HG02943 (cell line): ENCODE results near the gene FBXW2.

Source experiments
- ATAC-seq: cut with Tn5 transposase; IDR thresholded peaks from one replicate; pipeline ENCODE4 v1.9.1; 2021; ENCODE audit warnings: mild to moderate bottlenecking, low read depth, moderate library complexity; ENCODE audit not compliant: unreplicated experiment

FBXW2 gene

DNA sequence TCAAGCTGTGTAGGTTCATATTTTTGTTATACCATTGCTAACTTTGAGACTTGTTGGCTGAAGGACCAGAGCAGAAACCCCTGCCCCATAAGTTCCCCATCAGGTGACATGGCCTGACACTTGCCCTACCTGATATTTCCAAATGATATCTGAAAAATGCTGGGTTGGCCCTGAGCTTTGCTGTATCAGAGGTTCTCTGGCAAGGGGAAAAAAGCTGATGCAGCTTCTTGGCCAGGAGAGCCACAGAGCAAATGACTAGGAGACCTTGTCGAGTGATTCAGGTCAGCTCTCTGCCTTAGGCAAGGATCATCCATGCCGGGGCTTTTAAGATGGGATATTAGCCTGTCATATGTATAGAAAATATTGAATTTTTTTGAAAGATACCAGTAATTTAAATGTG is 76.0 kb downstream of the FBXW2 start:
- ATAC-seq = no peak

DNA sequence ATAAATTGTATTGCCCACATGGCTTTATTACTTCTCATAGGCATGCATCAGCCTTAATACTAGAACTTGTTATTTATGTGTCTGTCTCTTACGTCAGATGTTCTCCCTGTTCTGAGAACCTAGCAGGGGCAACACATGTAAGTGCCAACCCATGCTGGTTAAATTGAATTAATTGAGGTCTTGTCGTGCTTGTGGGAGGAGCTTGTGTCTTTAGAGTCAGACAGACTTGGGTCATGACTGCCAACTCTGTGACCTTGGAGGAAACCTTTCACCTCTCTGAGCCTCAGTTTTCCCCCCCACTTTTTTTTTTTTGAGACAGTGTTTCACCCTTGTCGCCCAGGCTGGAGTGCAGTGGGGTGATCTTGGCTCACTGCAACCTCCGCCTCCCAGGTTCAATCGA is 76.7 kb downstream of the FBXW2 start:
- no peak for ATAC-seq

DNA sequence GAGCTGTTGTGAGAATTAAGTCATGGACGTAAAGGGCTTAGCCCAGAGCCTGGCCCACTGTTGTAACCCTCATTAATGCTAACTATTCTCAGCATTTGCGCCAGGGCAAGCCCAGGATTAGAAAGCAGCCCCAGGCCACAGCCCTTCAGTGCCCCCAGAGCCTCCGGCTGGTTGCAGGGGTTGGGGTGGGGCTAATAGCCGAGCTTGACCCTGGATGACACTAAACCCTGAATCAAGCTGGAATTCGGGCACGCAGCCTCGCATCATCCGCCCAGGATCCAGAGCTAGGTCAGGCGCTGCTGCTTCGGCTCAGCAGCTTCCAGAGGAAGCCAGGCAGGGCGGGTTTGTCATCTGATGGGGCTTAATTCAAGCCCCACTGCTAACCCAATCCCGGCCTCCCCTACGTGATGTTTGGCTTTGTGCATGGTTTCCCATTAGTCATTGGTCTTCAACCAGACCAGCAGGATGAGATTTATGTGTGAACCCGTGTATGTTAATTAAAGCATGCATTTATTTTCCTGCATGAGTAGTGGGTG is 77.8 kb downstream of the FBXW2 start:
- ATAC-seq = no peak

DNA sequence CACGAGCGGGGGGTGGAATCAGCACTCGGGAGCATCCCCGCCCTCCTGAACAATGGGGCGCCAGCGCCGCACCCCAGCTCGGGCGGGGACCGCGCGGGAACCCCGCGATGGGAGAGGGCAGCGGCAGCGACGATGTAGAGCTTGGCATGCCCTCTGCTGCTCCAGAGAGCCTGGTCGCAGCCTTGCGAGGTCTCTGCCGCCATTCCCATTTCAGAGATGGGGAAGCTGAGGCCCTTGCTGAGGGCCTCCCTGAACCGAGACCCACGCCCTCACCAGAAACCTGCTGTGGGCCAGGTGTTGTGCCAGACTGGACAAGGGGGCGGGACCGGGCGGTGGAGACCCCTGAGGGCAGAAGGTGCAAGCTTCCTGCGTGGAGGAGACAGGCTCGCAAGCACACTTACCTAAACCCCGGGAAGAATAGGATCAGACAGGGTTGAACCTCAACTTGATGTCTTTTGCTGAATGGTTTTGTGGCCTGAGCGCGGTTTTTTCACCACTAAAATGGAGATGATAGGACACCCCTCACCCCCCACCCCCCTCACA is 78.3 kb downstream of the FBXW2 start:
- no peak for ATAC-seq

DNA sequence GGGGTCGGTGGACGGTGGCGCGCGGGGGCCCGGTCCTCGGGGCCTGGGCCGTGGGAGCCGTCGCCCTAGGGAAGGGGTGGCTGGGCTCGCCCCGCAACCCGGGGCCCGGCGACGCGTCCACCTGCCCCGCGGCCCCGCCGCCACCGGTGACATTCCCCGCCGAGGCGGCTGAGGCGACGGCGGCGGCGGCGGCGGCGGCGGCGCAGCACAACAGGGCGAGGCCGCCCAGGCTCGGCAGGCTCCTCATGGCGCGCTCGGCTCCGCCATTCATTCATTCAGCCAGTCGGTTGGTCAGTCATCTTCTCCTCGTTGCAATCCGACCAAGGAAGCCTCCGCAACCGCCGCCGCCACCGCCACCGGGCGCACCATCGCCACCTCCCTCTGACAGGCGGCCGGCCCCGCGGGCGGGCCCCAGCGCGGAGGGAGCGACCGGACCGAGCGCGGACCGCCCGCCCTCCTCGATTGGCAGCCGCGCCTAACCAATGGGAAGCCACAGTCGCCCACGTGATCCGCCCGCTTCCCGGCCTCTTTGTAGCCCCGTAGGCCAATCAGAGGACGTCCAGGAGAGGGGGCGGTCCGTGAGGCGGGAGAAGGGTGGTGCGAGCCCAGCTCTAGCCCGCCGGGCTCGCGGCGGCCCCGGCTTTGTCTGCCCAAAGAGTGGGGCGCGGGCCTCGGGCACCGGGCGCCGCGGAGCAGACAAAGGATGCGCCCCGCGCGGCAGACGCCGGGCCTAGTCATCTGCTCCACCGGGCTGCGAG is 78.9 kb downstream of the FBXW2 start, which contains the start of gene MEGF9:
TSS of gene MEGF9 (minus strand) at position 383 of the 758 bp plus-strand sequence. CDS start at position 271, 112 bp downstream.
- ATAC-seq = peak; percentile 94

DNA sequence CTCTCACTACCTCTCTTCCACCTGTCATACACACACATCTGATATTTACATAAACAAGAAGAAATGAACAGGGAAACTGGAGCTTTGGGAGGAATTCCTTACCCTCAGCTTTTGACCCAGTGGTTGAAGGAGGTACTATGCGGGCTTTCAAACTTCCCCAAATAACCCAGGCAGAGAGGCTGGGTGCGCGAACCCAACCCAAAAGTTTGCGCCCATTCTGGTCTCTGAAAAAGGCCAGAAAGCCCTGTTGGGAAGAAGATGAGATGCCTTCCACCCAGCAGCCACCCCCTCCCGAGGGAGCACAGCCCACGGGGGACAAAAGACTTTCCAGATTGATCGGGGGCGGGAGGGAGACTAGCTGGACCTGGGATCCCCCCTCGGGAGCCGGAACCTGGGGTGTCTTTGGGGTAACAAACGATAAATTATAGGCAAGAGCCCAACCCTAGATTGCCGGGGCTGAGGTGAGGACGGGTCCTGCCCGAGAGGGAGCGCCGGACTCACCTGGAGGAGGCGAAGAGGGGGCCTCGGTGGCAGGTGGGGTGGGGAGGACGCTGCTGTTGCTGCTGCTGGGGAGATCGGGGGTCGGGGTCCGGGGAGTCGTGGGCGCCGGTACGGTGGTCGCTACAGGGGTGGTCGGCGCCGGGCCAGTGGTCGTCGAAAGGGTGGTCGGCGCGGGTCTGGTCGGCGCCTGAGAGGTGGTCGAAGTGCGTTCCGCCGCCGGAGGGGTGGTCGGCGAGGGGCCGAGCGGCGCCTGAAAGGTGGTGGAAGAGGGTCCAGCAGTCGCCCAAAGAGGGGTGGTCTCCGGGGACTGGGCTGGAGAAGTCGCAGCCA is 79.7 kb downstream of the FBXW2 start:
- no peak for ATAC-seq

DNA sequence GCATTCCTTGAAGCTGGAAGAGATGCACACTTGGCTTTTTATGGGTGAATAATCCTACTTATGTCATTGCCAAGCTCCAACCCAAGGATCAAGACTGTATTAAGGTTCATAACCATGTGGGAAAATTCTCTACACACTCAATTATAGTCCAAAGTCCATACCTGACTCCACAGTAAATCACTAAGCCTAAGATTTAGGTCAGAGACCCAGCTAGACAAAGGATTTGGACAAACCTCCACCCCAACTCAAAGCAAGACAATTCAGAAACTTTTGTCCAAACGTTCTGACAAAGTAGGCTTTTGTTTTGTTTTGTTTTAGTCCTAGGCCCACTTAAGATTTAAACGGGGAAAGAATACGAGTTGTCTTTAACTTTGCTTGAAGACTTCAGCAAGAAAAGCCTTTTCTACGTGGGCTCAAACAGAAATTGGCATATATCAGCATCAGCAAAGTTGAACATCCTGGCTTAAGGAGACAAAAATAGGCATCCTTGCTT is 80.6 kb downstream of the FBXW2 start:
- ATAC-seq = no peak

DNA sequence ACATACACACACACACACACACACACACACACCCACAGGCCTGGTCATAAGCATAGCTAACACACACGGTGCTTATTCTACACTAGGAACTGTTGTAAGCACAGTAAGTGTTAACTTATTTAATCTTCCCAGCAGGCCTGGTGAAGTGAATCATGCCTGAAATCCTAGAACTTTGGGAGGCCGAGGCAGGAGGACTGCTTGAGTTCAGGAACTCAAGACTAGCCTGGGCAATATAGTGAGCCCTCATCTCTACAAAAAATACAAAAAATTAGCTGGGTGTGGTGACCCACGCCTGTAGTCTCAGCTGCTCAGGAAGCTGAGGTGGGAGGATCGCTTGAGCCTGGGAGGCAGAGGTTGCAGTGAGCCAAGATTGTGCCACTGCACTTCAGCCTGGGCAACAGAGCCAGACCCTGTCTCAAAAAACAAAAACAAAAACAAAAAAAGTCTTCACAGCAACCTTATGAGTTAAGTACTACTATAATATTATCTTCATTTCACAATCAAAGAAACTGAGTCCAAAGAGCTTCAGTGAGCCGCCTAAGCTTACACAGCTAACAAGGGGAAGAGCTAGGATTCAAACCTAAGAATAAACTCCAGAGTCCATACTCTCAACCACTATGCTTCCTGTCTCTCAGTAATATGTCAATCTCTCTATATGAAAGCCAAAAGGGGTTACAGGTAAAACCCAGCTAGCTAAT is 81.2 kb downstream of the FBXW2 start:
- no peak for ATAC-seq

DNA sequence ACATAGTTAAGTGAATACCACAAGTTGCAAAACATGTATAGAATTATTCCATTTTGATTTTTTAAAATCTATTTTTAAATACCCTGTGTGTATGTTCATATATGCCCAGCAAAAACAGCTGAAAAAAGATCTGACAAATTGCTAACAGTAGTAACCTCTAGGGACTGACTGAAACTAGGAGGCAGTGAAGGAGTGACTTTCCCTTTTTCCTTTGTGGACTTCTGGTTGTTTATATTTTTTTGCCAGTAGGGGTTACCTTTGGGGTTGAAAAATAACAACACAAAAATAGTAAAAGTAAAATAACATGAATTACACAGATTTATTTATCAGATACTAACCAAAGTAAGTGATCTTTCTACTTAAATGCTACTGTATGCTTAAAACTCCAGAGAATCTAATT is 81.9 kb downstream of the FBXW2 start:
- ATAC-seq = no peak

DNA sequence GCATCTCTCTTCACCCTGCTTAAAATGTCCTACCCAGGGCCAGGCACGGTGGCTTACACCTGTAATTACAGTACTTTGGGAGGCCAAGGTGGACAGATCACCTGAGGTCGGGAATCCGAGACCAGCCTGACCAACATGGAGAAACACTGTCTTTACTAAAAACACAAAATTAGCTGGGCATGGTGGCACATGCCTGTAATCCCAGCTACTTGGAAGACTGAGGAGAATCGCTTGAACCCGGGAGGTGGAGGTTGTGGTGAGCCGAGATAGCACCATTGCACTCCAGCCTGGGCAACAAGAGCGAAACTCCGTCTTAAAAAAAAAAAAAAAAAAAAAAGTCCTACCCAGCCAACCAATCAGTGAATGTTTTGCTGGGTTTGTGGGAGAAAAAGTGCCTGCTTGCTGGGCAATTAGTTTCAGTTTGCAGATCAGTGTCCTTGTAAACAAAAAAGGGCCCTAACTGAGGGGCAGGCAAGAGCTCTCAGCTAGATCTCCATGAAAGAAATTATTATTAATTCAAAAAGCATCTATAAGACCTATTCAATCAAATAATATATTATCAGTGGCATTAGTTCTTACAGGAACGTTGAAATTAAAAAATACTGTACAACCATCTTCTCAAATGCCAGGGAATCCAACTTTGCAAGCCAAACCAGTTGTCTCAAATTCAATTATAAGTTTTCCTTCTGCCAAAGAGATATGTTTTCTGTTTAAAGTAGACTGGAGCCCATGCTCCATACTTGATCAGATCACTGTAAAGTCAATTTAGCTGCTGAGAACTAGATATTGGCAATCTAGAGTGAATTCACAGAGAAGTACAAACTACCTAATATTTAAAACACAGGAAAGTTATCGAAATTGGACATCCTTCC is 82.9 kb downstream of the FBXW2 start:
- no peak for ATAC-seq

DNA sequence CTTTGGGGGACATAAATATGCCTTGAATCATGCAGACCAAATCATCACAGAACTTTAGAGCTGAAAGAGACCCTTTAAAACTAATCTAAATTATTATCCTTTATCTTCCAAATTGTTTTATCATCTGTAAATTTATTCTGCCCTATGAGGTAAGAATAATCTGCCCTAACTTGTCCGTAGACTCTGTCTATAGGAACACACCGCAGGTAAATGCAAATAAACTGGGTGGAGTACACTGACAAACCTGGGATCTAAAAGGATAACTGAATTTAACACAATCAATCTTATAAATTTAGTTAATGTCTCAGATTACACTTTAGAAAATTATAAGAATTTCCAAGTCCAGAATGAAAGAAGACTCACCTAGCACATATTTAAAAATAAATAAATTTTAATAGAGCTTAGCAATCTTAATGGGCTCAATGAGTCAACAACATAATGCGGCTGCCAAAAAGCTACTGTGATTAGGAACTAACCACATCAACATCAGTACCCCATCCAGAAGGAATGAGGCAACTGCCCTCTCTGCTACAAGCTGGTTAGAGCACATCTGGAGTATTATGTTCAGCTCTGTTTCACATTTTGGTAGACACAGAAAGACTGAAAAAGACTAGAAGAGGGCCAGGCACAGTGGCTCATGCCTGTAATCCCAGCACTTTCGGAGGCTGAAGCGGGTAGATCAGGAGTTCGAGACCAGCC is 84.5 kb downstream of the FBXW2 start:
- no peak for ATAC-seq

DNA sequence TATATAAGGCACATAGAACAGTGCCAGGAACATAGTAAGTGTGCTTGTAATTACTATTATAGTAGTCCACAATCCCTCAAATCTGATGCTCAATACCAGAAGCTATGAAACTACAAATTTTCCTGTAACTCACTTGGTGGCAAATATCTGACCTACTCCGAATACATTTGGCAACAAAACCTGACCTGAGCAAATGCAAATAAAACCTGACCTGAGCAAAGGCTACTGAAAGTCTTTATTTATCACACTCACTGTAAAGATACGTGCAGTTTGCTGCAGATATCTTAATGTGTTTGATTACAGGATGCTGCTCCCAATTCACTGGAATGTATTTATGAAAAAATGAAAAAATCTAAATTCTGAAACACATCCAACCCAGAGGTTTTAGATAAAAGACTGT is 86.0 kb downstream of the FBXW2 start:
- ATAC-seq = no peak
